H1 (cell line): ENCODE data around the gene NLN. TPM values are rescaled to one million over a fixed set of nuclear protein-coding genes. Genes with fewer than 3 reads are reported as not detected.

Experiments
- CTCF ChIA-PET: fragments of 300-600 bp; sonication (Branson Sonifier 250); formaldehyde crosslinking; loops from one replicate; lab custom pipeline; 2021; ENCODE audit not compliant: partially characterized antibody; lab: Charles Lee
- POLR2A ChIA-PET: fragments of 300-600 bp; sonication (Branson Sonifier 250); formaldehyde crosslinking; loops from one replicate; lab custom pipeline; 2021; ENCODE audit warnings: inconsistent platforms; ENCODE audit not compliant: partially characterized antibody; lab: Charles Lee
- DNase-seq, 2 experiments: peaks; one replicate each; pipeline versions ENCODE4 v3.0.0 to v3.0.0-alpha.2; 2010 to 2022; ENCODE audit warnings: low spot score in 2 of 2, low read depth in 1 of 2, mixed read lengths in 1 of 2
- FAIRE-seq: peaks from 2 replicates; lab custom pipeline; 2011; peaks lifted over from hg19 to GRCh38; lab: Jason Lieb, UNC
- H2AFZ ChIP-seq: 2 replicates; pipeline ENCODE4 v1.8.1; 2012; ENCODE audit warnings: low read length, inconsistent platforms
- H2AK5ac ChIP-seq: 2 replicates; pipeline ENCODE4 v1.6.1; 2013; ENCODE audit warnings: low read depth, low read length
- H2BK120ac ChIP-seq: replicated peaks from 2 replicates; pipeline ENCODE3; 2013; ENCODE audit warnings: low read depth, low read length, inconsistent platforms
- H2BK12ac ChIP-seq: 2 replicates; pipeline ENCODE4 v1.6.1; 2013; ENCODE audit warnings: low read depth, low read length
- H2BK15ac ChIP-seq: 2 replicates; pipeline ENCODE4 v1.6.1; 2013; ENCODE audit warnings: low read length
- H2BK20ac ChIP-seq: 2 replicates; pipeline ENCODE4 v1.6.1; 2013; ENCODE audit warnings: low read length
- H2BK5ac ChIP-seq: 2 replicates; pipeline ENCODE4 v1.6.1; 2013; ENCODE audit warnings: low read depth, low read length
- H3K14ac ChIP-seq: 2 replicates; pipeline ENCODE4 v1.6.1; 2013; ENCODE audit warnings: inconsistent platforms; ENCODE audit not compliant: insufficient read length
- H3K18ac ChIP-seq: 2 replicates; pipeline ENCODE4 v1.6.1; 2013; ENCODE audit warnings: low read length; ENCODE audit errors: extremely low read depth
- H3K23ac ChIP-seq: 2 replicates; pipeline ENCODE4 v1.6.1; 2013; ENCODE audit warnings: inconsistent platforms; ENCODE audit not compliant: insufficient read length
- H3K23me2 ChIP-seq: 2 replicates; pipeline ENCODE4 v1.6.1; 2013; ENCODE audit warnings: low read depth, low read length
- H3K27ac ChIP-seq: 2 replicates; pipeline ENCODE4 v1.6.1; 2011; ENCODE audit warnings: low read depth, low read length, inconsistent platforms
- H3K27me3 ChIP-seq, 4 experiments: replicated peaks in 1 of 4; 1 replicate in 1 of 4; 2 replicates in 3 of 4; pipeline versions ENCODE4 v1.6.1 to v1.8.1; 2011 to 2013; ENCODE audit warnings: low read length in 3 of 4, mild to moderate bottlenecking in 3 of 4, inconsistent platforms in 2 of 4, mixed read lengths in 2 of 4, moderate library complexity in 1 of 4; ENCODE audit not compliant: control insufficient read depth in 3 of 4, insufficient read depth in 3 of 4; ENCODE audit errors: extremely low read depth in 1 of 4
- H3K36me3 ChIP-seq, 4 experiments: 2 replicates each; pipeline versions ENCODE4 v1.6.1 to v1.8.1; 2011 to 2013; ENCODE audit warnings: mild to moderate bottlenecking in 4 of 4, low read length in 3 of 4, moderate library complexity in 2 of 4, control low read depth in 1 of 4, inconsistent platforms in 1 of 4; ENCODE audit not compliant: insufficient read depth in 4 of 4, control insufficient read depth in 2 of 4
- H3K4ac ChIP-seq: replicated peaks from 2 replicates; pipeline ENCODE3; 2013; ENCODE audit warnings: low read length, low read depth, mixed read lengths, inconsistent platforms; ENCODE audit not compliant: insufficient read length
- H3K4me1 ChIP-seq, 4 experiments: replicated peaks in 1 of 4; 1 replicate in 1 of 4; 2 replicates in 3 of 4; pipeline versions ENCODE4 v1.6.1 to v1.8.1; 2011 to 2013; ENCODE audit warnings: low read length in 3 of 4, inconsistent platforms in 2 of 4, mixed read lengths in 1 of 4; ENCODE audit not compliant: insufficient read depth in 4 of 4, control insufficient read depth in 3 of 4
- H3K4me2 ChIP-seq, 2 experiments: 2 replicates each; pipeline versions ENCODE4 v1.6.1 to v1.8.1; 2011 to 2013; ENCODE audit warnings: low read depth in 2 of 2, low read length in 2 of 2, control low read depth in 1 of 2, inconsistent platforms in 1 of 2, mild to moderate bottlenecking in 1 of 2; ENCODE audit not compliant: insufficient read depth in 1 of 2
- H3K4me3 ChIP-seq, 4 experiments: fragments of 200-600, 300-600 bp in 1 of 4; sonication (generic), shearing (Covaris generic), sonication (Bioruptor Twin) in 1 of 4; 2 replicates each; pipeline versions ENCODE4 v1.5.1 to v1.8.1; 2011 to 2016; ENCODE audit warnings: low read length in 4 of 4, low read depth in 3 of 4, control low read depth in 2 of 4, inconsistent platforms in 2 of 4, mild to moderate bottlenecking in 2 of 4, mixed read lengths in 1 of 4, moderate library complexity in 1 of 4; ENCODE audit not compliant: insufficient read depth in 2 of 4; ENCODE audit errors: extremely low read depth in 1 of 4
- H3K56ac ChIP-seq: replicated peaks from 2 replicates; pipeline ENCODE3; 2013; ENCODE audit warnings: low read depth, mild to moderate bottlenecking, mixed read lengths, low read length, inconsistent platforms; ENCODE audit not compliant: insufficient read length
- H3K79me1 ChIP-seq: 2 replicates; pipeline ENCODE4 v1.6.1; 2013; ENCODE audit warnings: low read depth, low read length, control low read depth
- H3K79me2 ChIP-seq, 2 experiments: 2 replicates each; pipeline versions ENCODE4 v1.6.1 to v1.8.1; 2012 to 2013; ENCODE audit warnings: low read length in 2 of 2, mild to moderate bottlenecking in 2 of 2, inconsistent platforms in 1 of 2; ENCODE audit not compliant: insufficient read depth in 2 of 2, control insufficient read depth in 1 of 2
- H3K9ac ChIP-seq, 4 experiments: replicated peaks in 1 of 4; 1 replicate in 1 of 4; 2 replicates in 3 of 4; pipeline versions ENCODE4 v1.6.1 to v1.8.1; 2011 to 2013; ENCODE audit warnings: low read depth in 3 of 4, low read length in 3 of 4, control low read depth in 2 of 4, mild to moderate bottlenecking in 2 of 4, moderate library complexity in 2 of 4, inconsistent platforms in 1 of 4; ENCODE audit errors: extremely low read depth in 1 of 4
- H3K9me3 ChIP-seq, 2 experiments: 2 replicates each; pipeline versions ENCODE4 v1.6.1 to v1.8.1; 2012 to 2013; ENCODE audit warnings: mild to moderate bottlenecking in 2 of 2, moderate library complexity in 2 of 2, control low read depth in 1 of 2, inconsistent platforms in 1 of 2, low read depth in 1 of 2, low read length in 1 of 2, mixed read lengths in 1 of 2; ENCODE audit not compliant: insufficient read depth in 2 of 2
- H4K20me1 ChIP-seq, 2 experiments: replicated peaks in 1 of 2; 2 replicates each; pipeline versions ENCODE3 to v1.8.1; 2011 to 2013; ENCODE audit warnings: inconsistent platforms in 2 of 2, low read length in 2 of 2, mild to moderate bottlenecking in 1 of 2; ENCODE audit not compliant: insufficient read depth in 2 of 2, control insufficient read depth in 1 of 2
- H4K5ac ChIP-seq: 2 replicates; pipeline ENCODE4 v1.6.1; 2013; ENCODE audit warnings: low read length, low read depth, mixed read lengths, inconsistent platforms; ENCODE audit not compliant: insufficient read length
- H4K8ac ChIP-seq: 2 replicates; pipeline ENCODE4 v1.8.0; 2013; ENCODE audit warnings: mild to moderate bottlenecking, moderate library complexity, low read length, inconsistent platforms; ENCODE audit not compliant: insufficient read depth; ENCODE audit errors: extremely low read depth
- H4K91ac ChIP-seq: replicated peaks from 2 replicates; pipeline ENCODE3; 2013; ENCODE audit warnings: low read length, mixed read lengths, inconsistent platforms; ENCODE audit not compliant: insufficient read length
- CBX8 ChIP-seq: fragments of 300-800, 300-1000 bp; sonication (generic); IDR thresholded peaks from 2 replicates; pipeline ENCODE4 v1.7.1; 2016; ENCODE audit warnings: low read depth, low read length, borderline replicate concordance
- CREB1 ChIP-seq: IDR thresholded peaks from 2 replicates; pipeline ENCODE4 v1.6.1; 2012; ENCODE audit warnings: inconsistent platforms
- EP300 ChIP-seq, 2 experiments: IDR thresholded peaks; 1 replicate in 1 of 2; 2 replicates in 1 of 2; pipeline ENCODE4 v1.6.1; 2011 to 2012; ENCODE audit warnings: low read depth in 2 of 2, low read length in 2 of 2, mild to moderate bottlenecking in 2 of 2, borderline replicate concordance in 1 of 2, inconsistent platforms in 1 of 2, moderate library complexity in 1 of 2
- MAFK ChIP-seq: IDR thresholded peaks from 2 replicates; pipeline ENCODE4 v1.6.1; 2012; ENCODE audit warnings: low read depth, mild to moderate bottlenecking, improper control_type of control experiment, low read length
- SP4 ChIP-seq: IDR thresholded peaks from 2 replicates; pipeline ENCODE4 v1.6.1; 2012; ENCODE audit warnings: low read length, inconsistent platforms
- TCF12 ChIP-seq: IDR thresholded peaks from 2 replicates; pipeline ENCODE4 v1.6.1; 2011; ENCODE audit warnings: low read depth, mild to moderate bottlenecking, low read length
- WGBS, 2 experiments: shearing (Covaris generic) in 1 of 2; methylation state at CpG; one replicate each; pipeline versions ENCODE4 v1.1.6 to v1.1.7; 2013 to 2015; ENCODE audit warnings: low lambda C conversion rate in 2 of 2, mixed read lengths in 2 of 2, inconsistent platforms in 1 of 2, low coverage in 1 of 2, missing lambda C conversion rate in 1 of 2; ENCODE audit not compliant: insufficient replicate concordance in 2 of 2, insufficient coverage in 1 of 2, insufficient read length in 1 of 2; ENCODE audit errors: extremely low coverage in 1 of 2, missing lambda C conversion rate in 1 of 2; 5-methylcytosine and 5-hydroxymethylcytosine counted together
- polyA plus RNA-seq, 7 experiments: library from polyadenylated mRNA; depleted of rRNA in 3 of 7; stranded (reverse) in 5 of 7; unstranded in 2 of 7; fragments of >200 nt in 5 of 7; fragments of 200-250 nt in 2 of 7; gene quantifications; 1 replicate in 5 of 7; 2 replicates in 1 of 7; 4 replicates in 1 of 7; pipeline versions ENCODE4 v1.2.1 to v1.2.3, GENCODE V29; 2011 to 2013; ENCODE audit warnings: missing spikeins in 2 of 7, mixed read lengths in 2 of 7
- total RNA-seq: library from RNA; stranded (reverse); fragmentation: NEBNext Ultra II Directional; extraction: Animal tissue kit (Norgen Biotek cat#: 25700); gene quantifications from 2 replicates; pipeline ENCODE4 v1.2.1, GENCODE V29; 2021

NLN gene
- total and polyA plus RNA-seq, 2 of the 8 experiments (the other 6 are each of a cell fraction or from before 2014, with no cell fraction given), result 46.7 to 192 TPM

- no peak overlapping the region for H2AK5ac ChIP-seq
- H3K27ac ChIP-seq, result no peak overlapping the region
- no peaks in the 10 kb centered on the region for H3K23me2 ChIP-seq
- H3K18ac ChIP-seq, result no peak overlapping the region
- no peak overlapping the region for H2AFZ ChIP-seq
- H3K27me3 ChIP-seq, result no peaks in the 10 kb centered on the region
- no peaks in the 10 kb centered on the region; a peak in 1 of 8 replicates for H3K36me3 ChIP-seq
- no peak for DNase-seq
- no peak for FAIRE-seq
- no peak overlapping the region for H4K91ac ChIP-seq
- WGBS, 2 experiments, result 94% methylated on average over 2 of the region's 2 CpGs; no CpG with 5 or more reads in 1 of the 2 experiments
- H2BK15ac ChIP-seq, result no peak overlapping the region
- H3K4me1 ChIP-seq, result peaks cover 0 to 3% (median 0%) of the 10 kb centered on the region in 4 experiments; a peak in 2 of 7 replicates
- no peak overlapping the region for H3K4me2 ChIP-seq
- ChIA-PET POLR2A (interaction anchor here (0.9 kb wide), 1 partner anchor 9 kb away, joined by 3 read pairs; the partner anchor contains the start of genes NLN and SGTB), CTCF (interaction anchor here (0.6 kb wide), 1 partner anchor 510 kb away, joined by 4 read pairs; no protein-coding TSS in a partner anchor)
- peaks cover 10 to 15% of the 10 kb centered on the region in 2 experiments for H4K20me1 ChIP-seq
- no peak overlapping the region for H2BK20ac ChIP-seq
- H4K8ac ChIP-seq, result no peak overlapping the region
- TF ChIP-seq CBX8 (no peak), EP300 (IDR thresholded peaks at IDR 0.05; ENCODE audit: borderline replicate concordance in 1 of 2, low read depth in 2 of 2, low read length in 2 of 2) (no peak), SP4 (no peak), CREB1 (no peak), TCF12 (no peak), MAFK (no peak)
- H3K79me2 ChIP-seq, result peaks cover 21 to 89% of the 10 kb centered on the region in 2 experiments
- no peak overlapping the region for H3K23ac ChIP-seq
- H4K5ac ChIP-seq, result no peak overlapping the region
- H3K4me3 ChIP-seq, result no peak overlapping the region
- H2BK5ac ChIP-seq, result no peak overlapping the region
- H3K79me1 ChIP-seq, result peaks cover 7% of the 10 kb centered on the region; the same call in 1 of the 2 replicates
- no peak overlapping the region for H2BK12ac ChIP-seq
- H3K14ac ChIP-seq, result no peak overlapping the region
- H3K9ac ChIP-seq, result no peak overlapping the region
- no peak overlapping the region for H2BK120ac ChIP-seq
- H3K56ac ChIP-seq, result no peak overlapping the region
- H3K9me3 ChIP-seq, result no peaks in the 10 kb centered on the region
- H3K4ac ChIP-seq, result no peak overlapping the region
Observed at GRCh38 chr5:65730910-65731309, 8.9 kb downstream of the NLN start.
